D721Med (cell line): ENCODE measurements around the gene LENG1.

Experiments
- DNase-seq: peaks from one replicate; pipeline ENCODE4 v3.0.0; 2011; ENCODE audit warnings: low spot score; ENCODE audit not compliant: insufficient read length
- FAIRE-seq: peaks from 2 replicates; lab custom pipeline; 2011; peaks lifted over from hg19 to GRCh38; lab: Jason Lieb, UNC
- TF ChIP-seq, protein P1 (sequence below): IDR thresholded peaks from 2 replicates; pipeline ENCODE4 v1.5.1; 2012; ENCODE audit warnings: mild to moderate bottlenecking, control low read depth; ENCODE audit not compliant: insufficient read depth; ENCODE audit errors: missing control alignments

LENG1 gene

GRCh38 chr19:54128441-54128725, 31.1 kb downstream of the LENG1 start:
- DNase-seq (no peak), FAIRE-seq (no peak)
- TF ChIP-seq, protein P1, sequence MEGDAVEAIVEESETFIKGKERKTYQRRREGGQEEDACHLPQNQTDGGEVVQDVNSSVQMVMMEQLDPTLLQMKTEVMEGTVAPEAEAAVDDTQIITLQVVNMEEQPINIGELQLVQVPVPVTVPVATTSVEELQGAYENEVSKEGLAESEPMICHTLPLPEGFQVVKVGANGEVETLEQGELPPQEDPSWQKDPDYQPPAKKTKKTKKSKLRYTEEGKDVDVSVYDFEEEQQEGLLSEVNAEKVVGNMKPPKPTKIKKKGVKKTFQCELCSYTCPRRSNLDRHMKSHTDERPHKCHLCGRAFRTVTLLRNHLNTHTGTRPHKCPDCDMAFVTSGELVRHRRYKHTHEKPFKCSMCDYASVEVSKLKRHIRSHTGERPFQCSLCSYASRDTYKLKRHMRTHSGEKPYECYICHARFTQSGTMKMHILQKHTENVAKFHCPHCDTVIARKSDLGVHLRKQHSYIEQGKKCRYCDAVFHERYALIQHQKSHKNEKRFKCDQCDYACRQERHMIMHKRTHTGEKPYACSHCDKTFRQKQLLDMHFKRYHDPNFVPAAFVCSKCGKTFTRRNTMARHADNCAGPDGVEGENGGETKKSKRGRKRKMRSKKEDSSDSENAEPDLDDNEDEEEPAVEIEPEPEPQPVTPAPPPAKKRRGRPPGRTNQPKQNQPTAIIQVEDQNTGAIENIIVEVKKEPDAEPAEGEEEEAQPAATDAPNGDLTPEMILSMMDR, result no peak

DNA sequence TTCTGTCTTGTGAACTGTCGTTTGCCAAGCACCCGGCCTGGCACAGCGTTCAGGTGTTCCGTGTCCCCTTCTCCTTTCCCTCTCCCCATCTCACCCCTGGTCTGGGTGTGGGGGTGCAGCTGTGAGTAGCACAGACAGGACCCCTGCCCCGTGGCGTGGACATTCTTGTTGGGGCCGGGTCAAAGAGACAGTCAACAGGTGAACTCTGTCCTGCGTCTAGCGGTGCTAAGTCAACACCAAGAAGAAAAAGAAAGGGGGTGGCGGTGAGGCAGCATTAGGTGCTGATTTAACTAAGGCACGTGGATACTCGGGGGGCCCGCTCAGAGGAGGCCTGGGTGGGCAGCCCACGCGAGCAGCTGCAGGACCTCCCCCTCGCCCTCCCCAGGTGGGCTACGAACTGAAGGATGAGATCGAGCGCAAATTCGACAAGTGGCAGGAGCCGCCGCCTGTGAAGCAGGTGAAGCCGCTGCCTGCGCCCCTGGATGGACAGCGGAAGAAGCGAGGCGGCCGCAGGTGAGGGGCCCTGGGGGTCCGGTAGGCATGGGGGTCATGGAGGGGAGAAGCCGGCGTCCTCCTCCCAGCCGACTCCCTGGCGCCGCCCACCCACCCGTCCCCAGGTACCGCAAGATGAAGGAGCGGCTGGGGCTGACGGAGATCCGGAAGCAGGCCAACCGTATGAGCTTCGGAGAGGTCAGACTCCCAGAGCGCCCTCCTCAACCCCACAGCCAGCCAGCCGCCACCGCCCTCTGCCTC, 31.7 kb downstream of the LENG1 start:
- TF ChIP-seq, protein P1, result no peak
- DNase-seq, result no peak
- no peak for FAIRE-seq

DNA sequence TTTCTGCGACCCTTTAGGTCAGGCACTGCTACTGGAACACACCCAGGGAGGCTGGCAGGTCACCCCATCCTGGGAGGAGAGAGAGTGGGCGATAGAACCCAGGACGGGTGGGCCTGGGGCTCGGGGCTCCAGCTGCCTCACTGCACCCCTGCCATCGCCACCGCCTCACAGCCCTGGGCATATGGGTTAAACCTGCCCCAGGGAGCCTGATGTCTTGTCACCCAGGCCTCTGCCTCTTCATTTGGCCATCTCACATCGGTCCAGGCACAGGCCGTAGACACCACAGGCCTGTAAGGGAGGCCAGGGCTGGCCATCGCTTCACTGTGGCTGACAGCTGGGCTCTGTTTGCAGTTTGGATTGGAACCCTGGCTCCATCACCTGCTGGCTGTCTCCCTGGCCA, 33.8 kb downstream of the LENG1 start:
- TF ChIP-seq, protein P1, result no peak
- FAIRE-seq (no peak), DNase-seq (no peak)

GRCh38 chr19:54124393-54124792, 35.1 kb downstream of the LENG1 start:
- no peak for DNase-seq
- no peak for FAIRE-seq

DNA sequence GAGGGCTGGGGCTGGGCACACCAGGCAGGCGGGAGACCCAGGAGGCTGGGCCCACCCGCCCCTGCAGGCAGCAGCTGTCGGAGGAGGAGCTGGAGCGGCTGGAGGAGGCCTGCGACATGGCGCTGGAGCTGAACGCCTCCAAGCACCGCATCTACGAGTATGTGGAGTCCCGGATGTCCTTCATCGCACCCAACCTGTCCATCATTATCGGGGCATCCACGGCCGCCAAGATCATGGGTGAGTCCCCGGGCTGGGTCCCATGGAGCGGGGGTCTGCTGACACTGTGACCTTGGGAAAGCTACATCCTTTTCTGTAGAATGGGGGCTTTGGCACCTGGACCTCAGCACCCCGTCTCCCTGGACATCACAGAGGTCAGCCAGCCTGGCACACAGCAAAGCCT, 35.8 kb downstream of the LENG1 start:
- FAIRE-seq (no peak), DNase-seq (no peak)
- TF ChIP-seq, protein P1, result no peak

More at GRCh38 chr19:54124393-54124792, 35.1 kb downstream of the LENG1 start:
- TF ChIP-seq, protein P1, result no peak

DNA sequence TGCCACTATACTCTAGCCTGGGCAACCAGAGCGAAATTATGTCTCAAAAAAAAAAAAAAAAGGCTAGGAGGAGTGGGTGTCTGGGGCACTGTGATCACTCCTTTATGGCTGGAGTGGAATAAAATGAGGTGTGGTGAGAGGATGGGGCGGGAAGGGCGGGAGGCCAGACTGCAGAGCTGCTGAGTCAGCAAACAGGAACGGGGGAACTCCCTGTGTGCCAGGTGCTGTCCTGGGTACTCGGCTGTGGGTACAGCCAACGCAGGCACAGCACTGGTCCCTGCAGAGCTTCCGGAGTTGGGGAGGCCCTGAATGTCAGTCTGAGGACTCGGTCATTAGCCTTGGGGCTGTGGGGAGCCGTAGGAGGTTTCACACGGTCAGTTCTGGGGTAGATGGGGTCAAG, 38.3 kb downstream of the LENG1 start:
- no peak for FAIRE-seq
- no peak for DNase-seq
- TF ChIP-seq, protein P1, result no peak
